ENCODE measurements around the gene COG8. TPM values are rescaled to one million over a fixed set of nuclear protein-coding genes. Genes with fewer than 3 reads are reported as not detected.
A peak's percentile ranks its signal among the peaks of the same experiment; 100 is the strongest.

The COG8 gene
- total and polyA plus RNA-seq, 2 of the 8 experiments (the other 6 are each of a cell fraction or from before 2014, with no cell fraction given): 49.1 to 55.6 TPM

DNA sequence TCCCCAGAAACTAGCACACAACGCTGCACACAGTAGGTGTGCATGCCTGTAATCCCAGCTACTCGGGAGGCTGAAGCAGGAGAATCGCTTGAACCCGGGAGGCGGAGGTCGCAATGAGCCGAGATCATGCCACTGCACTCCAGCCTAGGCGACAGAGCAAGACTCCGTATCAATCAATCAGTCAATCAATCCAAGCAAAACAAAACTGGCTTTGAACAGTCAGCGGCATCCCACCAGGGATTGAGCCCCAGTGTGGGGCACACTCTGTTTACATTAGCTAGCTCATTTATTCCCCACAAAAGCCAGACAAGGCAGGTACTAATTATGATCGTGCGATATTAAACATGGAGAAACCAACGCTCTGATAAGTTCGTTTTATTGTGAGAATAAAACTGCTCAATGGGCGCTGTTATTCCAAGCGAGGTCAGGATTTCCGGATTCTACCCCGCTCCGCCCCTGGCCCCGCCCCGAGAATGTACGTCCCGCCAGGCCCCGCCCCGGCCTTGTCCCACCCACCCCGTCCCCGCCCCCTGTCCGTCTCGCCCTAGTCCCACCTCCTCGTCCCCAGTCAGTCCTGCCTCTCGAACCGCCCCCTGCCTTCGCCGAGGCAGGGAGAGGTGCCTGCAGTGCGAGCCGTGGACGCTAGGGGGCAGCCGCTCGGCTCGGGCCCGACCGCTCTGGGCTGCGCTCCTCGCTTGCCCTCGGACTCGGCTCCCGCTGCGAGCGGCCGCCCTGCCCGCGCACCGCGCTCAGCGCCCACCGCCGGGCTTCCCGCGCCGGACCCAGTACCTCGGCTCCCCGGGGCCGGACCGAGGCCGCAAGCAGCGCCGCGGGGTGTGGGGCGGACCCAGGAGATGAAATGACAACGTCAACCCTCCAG lies 28.5 kb downstream of the COG8 start, which contains the start of gene VPS4A:
VPS4A (plus strand) TSS at position 698 of the 880 bp plus-strand sequence; CDS start at position 860, 162 bp downstream.
- 0 out of 2 replicates have a peak, but pooled peaks cover 3% of the 10 kb centered on the region for H3K23me2 ChIP-seq (ENCODE audit: low read depth, low read length)
- peak within 1 kb of the TSS; percentile 65 to 79 for H3K4me2 ChIP-seq (ENCODE audit: insufficient read depth in 1 of 2, low read depth in 2 of 2, low read length in 2 of 2)
- H3K56ac ChIP-seq (replicated peaks; ENCODE audit: insufficient read length, low read depth, low read length): no peak within 1 kb of the TSS
- no peak within 1 kb of the TSS for H2BK12ac ChIP-seq (ENCODE audit: low read depth, low read length)
- no peak for FAIRE-seq
- H4K20me1 ChIP-seq (replicated peaks in 1 of 2; ENCODE audit: control insufficient read depth in 1 of 2, insufficient read depth in 2 of 2, low read length in 2 of 2): peaks cover 5 to 6% of the 10 kb centered on the region in 2 experiments
- 0 out of 2 replicates have a peak within 1 kb of the TSS, but pooled peaks have one; percentile 2 for H2AK5ac ChIP-seq (ENCODE audit: low read depth, low read length)
- peak within 1 kb of the TSS; percentile 53 to 84 (median 78) for H3K4me3 ChIP-seq (ENCODE audit: extremely low read depth in 1 of 4, insufficient read depth in 2 of 4, low read depth in 3 of 4, low read length in 4 of 4)
- peaks cover 0 to 15% of the 10 kb centered on the region in 2 experiments; a peak in 1 of 4 replicates for H3K79me2 ChIP-seq (ENCODE audit: control insufficient read depth in 1 of 2, insufficient read depth in 2 of 2, low read length in 2 of 2)
- peaks cover 0 to 2% (median 1%) of the 10 kb centered on the region in 4 experiments; a peak in 3 of 8 replicates for H3K36me3 ChIP-seq (ENCODE audit: control insufficient read depth in 2 of 4, insufficient read depth in 4 of 4, low read length in 3 of 4)
- WGBS, 2 experiments (ENCODE audit: extremely low coverage in 1 of 2, insufficient coverage in 1 of 2, insufficient read length in 1 of 2, insufficient replicate concordance in 2 of 2, low coverage in 1 of 2, low lambda C conversion rate in 2 of 2, missing lambda C conversion rate in 1 of 2): 20% methylated on average over 38 of the region's 70 CpGs; no CpG with 5 or more reads in 1 of the 2 experiments
- H4K91ac ChIP-seq (replicated peaks; ENCODE audit: insufficient read length, low read length): no peak within 1 kb of the TSS
- H2BK15ac ChIP-seq (ENCODE audit: low read length): no peak within 1 kb of the TSS
- H3K14ac ChIP-seq (ENCODE audit: insufficient read length): no peak within 1 kb of the TSS
- POLR2A ChIA-PET (ENCODE audit: partially characterized antibody): interaction anchor here (1.2 to 24.8 kb wide), 4 partner anchors 9 to 180 kb away, joined by 3 to 497 read pairs (median 6); partner anchors contain the start of genes COG8, NIP7, PDF and TMED6
- H3K27ac ChIP-seq (ENCODE audit: low read depth, low read length): peak within 1 kb of the TSS; percentile 69; the same call in 1 of the 2 replicates
- H4K5ac ChIP-seq (ENCODE audit: insufficient read length, low read depth, low read length): peak within 1 kb of the TSS; percentile 57
- no peak within 1 kb of the TSS for H2BK120ac ChIP-seq (replicated peaks; ENCODE audit: low read depth, low read length)
- H4K8ac ChIP-seq (ENCODE audit: extremely low read depth, insufficient read depth, low read length): peak within 1 kb of the TSS; percentile 96
- no peaks in the 10 kb centered on the region for H3K27me3 ChIP-seq (replicated peaks in 1 of 4; ENCODE audit: control insufficient read depth in 3 of 4, extremely low read depth in 1 of 4, insufficient read depth in 3 of 4, low read length in 3 of 4)
- H3K9ac ChIP-seq (replicated peaks in 1 of 4; ENCODE audit: extremely low read depth in 1 of 4, low read depth in 3 of 4, low read length in 3 of 4): peak within 1 kb of the TSS; percentile 57 to 80 (median 62)
- H3K4ac ChIP-seq (replicated peaks; ENCODE audit: insufficient read length, low read depth, low read length): no peak within 1 kb of the TSS
- CTCF ChIA-PET (ENCODE audit: partially characterized antibody): interaction anchor here (1.1 to 1.9 kb wide), 4 partner anchors 15 to 28 kb away, joined by 3 to 7 read pairs (median 4); partner anchors contain the start of gene PDF
- peaks cover 0 to 4% (median 3%) of the 10 kb centered on the region in 4 experiments; a peak in 4 of 7 replicates for H3K4me1 ChIP-seq (replicated peaks in 1 of 4; ENCODE audit: control insufficient read depth in 3 of 4, insufficient read depth in 4 of 4, low read length in 3 of 4)
- 0 out of 2 replicates have a peak within 1 kb of the TSS, but pooled peaks have one; percentile 22 for H2BK5ac ChIP-seq (ENCODE audit: low read depth, low read length)
- no peaks in the 10 kb centered on the region for H3K9me3 ChIP-seq (ENCODE audit: insufficient read depth in 2 of 2, low read depth in 1 of 2, low read length in 1 of 2)
- peak; percentile 88 to 99 for DNase-seq (ENCODE audit: low read depth in 1 of 2, low spot score in 2 of 2)
- no peaks in the 10 kb centered on the region for H3K79me1 ChIP-seq (ENCODE audit: low read depth, low read length)
- peak within 1 kb of the TSS; percentile 97 for H2AFZ ChIP-seq (ENCODE audit: low read length)
- H2BK20ac ChIP-seq (ENCODE audit: low read length): no peak within 1 kb of the TSS
- H3K23ac ChIP-seq (ENCODE audit: insufficient read length): no peak within 1 kb of the TSS
- no peak within 1 kb of the TSS; the same call in 1 of the 2 replicates for H3K18ac ChIP-seq (ENCODE audit: extremely low read depth, low read length)
- TF ChIP-seq MAFK (IDR thresholded peaks at IDR 0.05; ENCODE audit: low read depth, low read length): no peak
- peak; percentile 63; the same call in 1 of the 2 replicates for TF ChIP-seq RBBP5 (IDR thresholded peaks at IDR 0.05; ENCODE audit: borderline replicate concordance, low read depth, low read length)
- TF ChIP-seq TAF1 (IDR thresholded peaks at IDR 0.05; ENCODE audit: low read depth, low read length): peak; percentile 74; the same call in 1 of the 2 replicates
- no peak for TF ChIP-seq RFX5 (IDR thresholded peaks at IDR 0.05; ENCODE audit: borderline replicate concordance, low read depth, low read length)
- TF ChIP-seq SP1 (IDR thresholded peaks at IDR 0.05; ENCODE audit: low read depth, low read length): peak; percentile 56; the same call in 1 of the 2 replicates
- peak; percentile 65; the same call in 1 of the 2 replicates for TF ChIP-seq EGR1 (IDR thresholded peaks at IDR 0.05; ENCODE audit: borderline replicate concordance, low read depth, low read length)
- TF ChIP-seq TBP (IDR thresholded peaks at IDR 0.05; ENCODE audit: low read depth, low read length): peak; percentile 56; the same call in 1 of the 2 replicates
- TF ChIP-seq JUND (IDR thresholded peaks at IDR 0.05; ENCODE audit: low read length): 0 out of 2 replicates have a peak, but pooled peaks have one; percentile 9
- TF ChIP-seq SIRT6 (IDR thresholded peaks at IDR 0.05; ENCODE audit: low read length): no peak
- peak; percentile 74 for TF ChIP-seq SP2 (IDR thresholded peaks at IDR 0.05; ENCODE audit: low read length)
- TF ChIP-seq, protein P1, sequence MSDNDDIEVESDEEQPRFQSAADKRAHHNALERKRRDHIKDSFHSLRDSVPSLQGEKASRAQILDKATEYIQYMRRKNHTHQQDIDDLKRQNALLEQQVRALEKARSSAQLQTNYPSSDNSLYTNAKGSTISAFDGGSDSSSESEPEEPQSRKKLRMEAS (IDR thresholded peaks at IDR 0.05): peak; percentile 60
